Cardiac fibroblast (primary cell): ENCODE data around the gene RBM10.
A peak's percentile ranks its signal among the peaks of the same experiment; 100 is the strongest.

Source experiments
- DNase-seq, 2 donors: peaks; one replicate each; pipeline versions ENCODE4 v3.0.0 to v3.0.0-alpha.2; 2010; ENCODE audit warnings: low read depth in 2 of 2
- H3K4me3 ChIP-seq, 2 donors: replicated peaks in 1 of 2; 1 replicate in 1 of 2; 2 replicates in 1 of 2; pipeline ENCODE4 v1.5.1; 2011; ENCODE audit warnings: low read depth in 2 of 2, low read length in 2 of 2, mild to moderate bottlenecking in 2 of 2, moderate library complexity in 1 of 2
- TF ChIP-seq, protein P1 (sequence below): IDR thresholded peaks from one replicate; pipeline ENCODE4 v1.5.1; 2011; ENCODE audit warnings: low read depth, mild to moderate bottlenecking, low read length, inconsistent platforms

RBM10 gene

DNA sequence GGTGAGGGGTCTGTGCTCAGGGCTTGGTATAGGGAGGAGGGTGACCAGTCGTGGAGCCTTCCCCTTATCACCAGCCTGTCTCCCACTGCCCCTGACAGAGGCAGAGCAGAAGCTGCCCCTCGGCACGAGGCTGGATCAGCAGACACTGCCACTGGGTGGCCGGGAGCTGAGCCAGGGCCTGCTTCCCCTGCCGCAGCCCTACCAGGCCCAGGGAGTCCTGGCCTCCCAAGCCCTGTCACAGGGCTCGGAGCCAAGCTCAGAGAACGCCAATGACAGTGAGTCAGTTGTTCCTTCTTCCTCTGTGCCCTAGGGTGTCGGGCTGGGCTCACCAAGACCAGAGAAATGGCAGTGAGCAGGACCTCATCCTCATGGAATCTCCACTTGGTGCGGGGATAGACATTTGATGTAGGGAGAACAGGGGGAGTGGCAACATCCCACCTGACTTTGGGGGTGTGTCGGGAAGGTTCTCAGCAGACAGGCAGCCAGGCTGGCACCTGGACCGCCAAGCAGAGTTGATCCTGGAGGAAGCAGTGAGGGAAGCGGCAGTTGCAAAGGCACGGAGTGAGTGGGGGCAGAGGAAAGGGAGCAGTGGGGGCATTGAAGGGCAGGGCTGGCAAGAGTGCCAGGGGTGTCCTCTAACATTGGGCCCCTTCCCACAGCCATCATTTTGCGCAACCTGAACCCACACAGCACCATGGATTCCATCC lies 34.4 kb downstream of the RBM10 start:
- no peak overlapping the region for H3K4me3 ChIP-seq
- peak; percentile 43 to 55 for DNase-seq
- TF ChIP-seq, protein P1, sequence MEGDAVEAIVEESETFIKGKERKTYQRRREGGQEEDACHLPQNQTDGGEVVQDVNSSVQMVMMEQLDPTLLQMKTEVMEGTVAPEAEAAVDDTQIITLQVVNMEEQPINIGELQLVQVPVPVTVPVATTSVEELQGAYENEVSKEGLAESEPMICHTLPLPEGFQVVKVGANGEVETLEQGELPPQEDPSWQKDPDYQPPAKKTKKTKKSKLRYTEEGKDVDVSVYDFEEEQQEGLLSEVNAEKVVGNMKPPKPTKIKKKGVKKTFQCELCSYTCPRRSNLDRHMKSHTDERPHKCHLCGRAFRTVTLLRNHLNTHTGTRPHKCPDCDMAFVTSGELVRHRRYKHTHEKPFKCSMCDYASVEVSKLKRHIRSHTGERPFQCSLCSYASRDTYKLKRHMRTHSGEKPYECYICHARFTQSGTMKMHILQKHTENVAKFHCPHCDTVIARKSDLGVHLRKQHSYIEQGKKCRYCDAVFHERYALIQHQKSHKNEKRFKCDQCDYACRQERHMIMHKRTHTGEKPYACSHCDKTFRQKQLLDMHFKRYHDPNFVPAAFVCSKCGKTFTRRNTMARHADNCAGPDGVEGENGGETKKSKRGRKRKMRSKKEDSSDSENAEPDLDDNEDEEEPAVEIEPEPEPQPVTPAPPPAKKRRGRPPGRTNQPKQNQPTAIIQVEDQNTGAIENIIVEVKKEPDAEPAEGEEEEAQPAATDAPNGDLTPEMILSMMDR = no peak

DNA sequence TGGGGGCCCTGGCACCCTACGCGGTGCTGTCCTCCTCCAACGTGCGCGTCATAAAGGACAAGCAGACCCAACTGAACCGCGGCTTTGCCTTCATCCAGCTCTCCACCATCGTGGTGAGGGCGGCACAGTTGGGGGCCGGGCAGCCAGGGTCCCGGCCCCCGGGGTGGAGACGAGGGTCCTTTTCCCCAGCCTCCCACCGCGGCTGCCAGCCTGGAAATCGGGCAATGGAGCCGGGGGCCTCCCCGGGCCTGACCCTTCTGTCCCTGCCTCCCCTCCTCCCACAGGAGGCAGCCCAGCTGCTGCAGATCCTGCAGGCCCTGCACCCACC lies 34.9 kb downstream of the RBM10 start:
- TF ChIP-seq, protein P1 = no peak
- no peak overlapping the region for H3K4me3 ChIP-seq
- no peak for DNase-seq

DNA sequence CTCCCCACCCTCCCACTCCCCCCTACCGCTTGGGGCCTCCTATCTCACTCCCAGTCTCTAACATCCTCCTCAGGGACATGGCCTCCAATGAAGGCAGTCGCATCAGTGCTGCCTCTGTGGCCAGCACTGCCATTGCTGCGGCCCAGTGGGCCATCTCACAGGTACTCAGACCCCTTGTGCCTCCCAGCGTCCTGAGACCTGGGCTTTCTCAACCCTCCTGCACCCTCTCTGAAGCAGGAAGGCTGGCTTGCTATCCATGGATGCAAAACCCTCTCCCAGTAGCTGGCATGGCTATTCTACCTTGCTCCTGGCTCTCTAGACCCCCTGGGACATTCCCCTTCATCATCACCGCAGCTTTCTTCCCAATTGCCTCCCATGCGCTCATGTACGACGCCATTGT lies 35.3 kb downstream of the RBM10 start:
- TF ChIP-seq, protein P1 = no peak
- no peak for DNase-seq
- H3K4me3 ChIP-seq = no peak overlapping the region

DNA sequence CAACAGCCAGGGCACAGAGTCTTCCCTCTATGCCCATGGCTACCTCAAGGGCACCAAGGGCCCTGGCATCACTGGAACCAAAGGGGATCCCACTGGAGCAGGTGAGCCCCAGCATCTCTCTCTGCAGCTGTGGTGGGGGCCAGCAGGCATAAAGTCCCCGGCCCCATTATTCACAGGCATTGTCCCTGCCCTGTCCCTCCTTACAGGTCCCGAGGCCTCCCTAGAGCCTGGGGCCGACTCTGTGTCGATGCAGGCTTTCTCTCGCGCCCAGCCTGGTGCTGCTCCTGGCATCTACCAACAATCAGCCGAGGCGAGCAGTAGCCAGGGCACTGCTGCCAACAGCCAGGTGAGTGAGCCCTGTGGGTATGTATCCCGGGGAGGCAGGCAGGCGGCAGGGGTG lies 36.3 kb downstream of the RBM10 start:
- H3K4me3 ChIP-seq = no peak overlapping the region
- DNase-seq = no peak
- TF ChIP-seq, protein P1 = no peak

DNA sequence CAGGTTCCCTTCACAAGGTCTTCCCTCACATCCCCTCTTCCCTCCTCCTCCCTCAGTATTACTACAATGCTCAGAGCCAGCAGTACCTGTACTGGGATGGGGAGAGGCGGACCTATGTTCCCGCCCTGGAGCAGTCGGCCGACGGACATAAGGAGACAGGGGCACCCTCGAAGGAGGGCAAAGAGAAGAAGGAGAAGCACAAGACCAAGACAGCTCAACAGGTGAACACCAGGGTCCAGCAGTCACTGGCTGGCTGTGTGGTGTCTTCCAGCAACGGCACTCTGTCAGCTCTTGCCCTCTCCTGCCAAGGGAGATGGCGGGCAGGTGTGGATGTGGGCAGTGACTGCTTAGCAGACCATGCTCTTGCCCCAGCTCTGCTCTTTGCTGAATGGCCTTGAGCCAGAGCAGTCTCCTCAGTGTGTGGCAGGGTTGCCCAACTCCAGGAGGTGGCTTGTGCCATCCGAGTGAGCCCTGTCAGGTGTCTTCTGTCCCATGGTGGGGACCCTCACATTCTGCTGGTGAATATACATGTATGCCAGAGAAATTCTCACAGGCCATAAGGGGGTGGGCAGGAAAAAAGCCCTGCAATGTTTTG lies 37.2 kb downstream of the RBM10 start:
- TF ChIP-seq, protein P1 = no peak
- DNase-seq = no peak

DNA sequence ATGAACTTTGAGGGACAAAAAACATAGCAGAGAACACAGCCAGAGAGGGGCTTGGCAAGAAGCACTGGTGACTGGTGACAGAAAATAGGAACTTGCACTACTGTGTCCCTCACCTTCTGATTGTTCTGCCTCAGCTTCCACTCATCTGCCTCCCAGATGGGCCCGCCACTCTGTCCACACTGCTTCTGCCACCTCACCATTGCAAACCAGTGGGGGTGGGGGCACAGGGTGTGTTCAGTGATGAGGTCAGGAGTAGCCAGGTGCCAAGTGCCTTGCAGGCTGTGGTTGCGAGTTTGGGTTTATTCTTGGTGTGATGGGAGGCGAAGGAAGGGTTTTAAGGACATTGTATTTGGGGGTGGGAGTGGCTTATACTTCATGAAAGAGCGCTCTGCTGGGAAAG lies 39.5 kb downstream of the RBM10 start:
- H3K4me3 ChIP-seq = no peak overlapping the region
- TF ChIP-seq, protein P1 = no peak
- no peak for DNase-seq

More for the DNA sequence above, 37.2 kb downstream of the RBM10 start:
- no peak overlapping the region for H3K4me3 ChIP-seq

DNA sequence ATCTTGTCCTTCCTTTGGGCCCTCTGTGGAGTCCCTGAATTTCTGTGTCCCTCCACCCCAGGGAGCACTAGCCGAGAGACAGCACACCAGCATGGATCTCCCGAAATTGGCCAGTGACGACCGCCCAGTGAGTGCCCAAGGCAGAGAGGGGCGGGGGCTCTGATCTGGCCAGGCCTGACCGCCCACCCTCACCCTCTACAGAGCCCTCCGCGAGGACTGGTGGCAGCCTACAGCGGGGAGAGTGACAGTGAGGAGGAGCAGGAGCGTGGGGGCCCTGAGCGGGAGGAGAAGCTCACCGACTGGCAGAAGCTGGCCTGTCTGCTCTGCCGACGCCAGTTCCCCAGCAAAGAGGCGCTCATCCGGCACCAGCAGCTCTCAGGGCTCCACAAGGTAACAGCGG lies 40.2 kb downstream of the RBM10 start:
- no peak for DNase-seq
- TF ChIP-seq, protein P1 = no peak
- no peak overlapping the region for H3K4me3 ChIP-seq
